Stimulated activated CD8-positive, alpha-beta memory T cell treated with anti-CD3 and anti-CD28 coated beads, Interleukin-7, amount 100 ng/mL, for 1 hour (primary cell): ENCODE results near the gene GSN.

ENCODE experiments used
- DNase-seq, 2 donors: peaks; one replicate each; pipeline ENCODE4 v3.0.0-alpha.2; 2020; ENCODE audit warnings: low read depth in 2 of 2

Gene GSN

GRCh38 chr9:121323449-121324151 is 55.6 kb downstream of the GSN start:
- DNase-seq: no peak

- no peak for DNase-seq
These were observed 56.4 kb downstream of the GSN start for GRCh38 chr9:121324316-121324715.

- no peak for DNase-seq
These were observed 56.8 kb downstream of the GSN start for GRCh38 chr9:121324755-121325154.

GRCh38 chr9:121325387-121325786 is 57.4 kb downstream of the GSN start:
- DNase-seq: no peak

GRCh38 chr9:121326130-121326838 is 58.3 kb downstream of the GSN start:
- no peak for DNase-seq

GRCh38 chr9:121326901-121327613 is 59.1 kb downstream of the GSN start:
- no peak for DNase-seq

- DNase-seq: no peak
These were observed 60.5 kb downstream of the GSN start for GRCh38 chr9:121328476-121328875.

- no peak for DNase-seq
These were observed 61.1 kb downstream of the GSN start for GRCh38 chr9:121328876-121329681.

GRCh38 chr9:121331549-121331948 is 63.6 kb downstream of the GSN start:
- no peak for DNase-seq

GRCh38 chr9:121331992-121332685 is 64.2 kb downstream of the GSN start:
- no peak for DNase-seq

GRCh38 chr9:121333950-121334773 is 66.2 kb downstream of the GSN start:
- DNase-seq: no peak

- no peak for DNase-seq
These were observed 68.7 kb downstream of the GSN start for GRCh38 chr9:121336665-121337064.

GRCh38 chr9:121339437-121339836 is 71.5 kb downstream of the GSN start:
- DNase-seq: no peak

- no peak for DNase-seq
These were observed 72.9 kb downstream of the GSN start for GRCh38 chr9:121340676-121341392.

GRCh38 chr9:121344184-121344583 is 76.2 kb downstream of the GSN start:
- no peak for DNase-seq

- DNase-seq: no peak
These were observed 77.1 kb downstream of the GSN start for GRCh38 chr9:121345070-121345469.

GRCh38 chr9:121348221-121348620 is 80.3 kb downstream of the GSN start:
- no peak for DNase-seq

GRCh38 chr9:121349009-121349408 is 81.0 kb downstream of the GSN start:
- no peak for DNase-seq

- no peak for DNase-seq
These were observed 82.1 kb downstream of the GSN start for GRCh38 chr9:121350036-121350435.
